Suprapubic skin (tissue), 4 donors: ENCODE results near the gene LCE1C. TPM values are rescaled to one million over a fixed set of nuclear protein-coding genes. Genes with fewer than 3 reads are reported as not detected.

Experiments
- DNase-seq, 2 donors: peaks; one replicate each; pipeline ENCODE4 v3.0.0-alpha.2; 2019; ENCODE audit warnings: low spot score in 2 of 2
- H3K27ac ChIP-seq: fragments of 200-600 bp; sonication (generic); one replicate; pipeline ENCODE4 v1.5.1; 2019
- H3K27me3 ChIP-seq: fragments of 200-600 bp; sonication (generic); one replicate; pipeline ENCODE4 v1.5.1; 2019
- H3K36me3 ChIP-seq: fragments of 200-600 bp; sonication (generic); one replicate; pipeline ENCODE4 v1.5.1; 2019
- H3K4me1 ChIP-seq: fragments of 200-600 bp; sonication (generic); one replicate; pipeline ENCODE4 v1.5.1; 2019
- H3K4me3 ChIP-seq: fragments of 200-600 bp; sonication (generic); one replicate; pipeline ENCODE4 v1.5.1; 2019; ENCODE audit warnings: mild to moderate bottlenecking
- H3K9me3 ChIP-seq: fragments of 200-600 bp; sonication (generic); one replicate; pipeline ENCODE4 v1.5.1; 2019
- EP300 ChIP-seq: sonication (generic); formaldehyde crosslinking; IDR thresholded peaks from one replicate; pipeline ENCODE4 v1.6.1; 2017; ENCODE audit warnings: antibody characterized with exemption
- POLR2A ChIP-seq, 2 donors: fragments of 450-650 bp; IDR thresholded peaks; one replicate each; pipeline ENCODE4 v1.6.1; 2017; ENCODE audit warnings: antibody characterized with exemption in 2 of 2, mild to moderate bottlenecking in 2 of 2, moderate library complexity in 2 of 2
- POLR2AphosphoS5 ChIP-seq, 3 donors: sonication (generic); formaldehyde crosslinking; IDR thresholded peaks; one replicate each; pipeline ENCODE4 v1.6.1; 2017; ENCODE audit warnings: antibody characterized with exemption in 3 of 3
- WGBS: methylation state at CpG from one replicate; pipeline ENCODE4 v1.1.5; 2018; 5-methylcytosine and 5-hydroxymethylcytosine counted together
- total RNA-seq, 4 donors: library from RNA; depleted of rRNA; stranded (reverse); fragments of >200 nt; gene quantifications; one replicate each; pipeline ENCODE4 v1.1.0, GENCODE V29; 2016
- TF ChIP-seq, protein P1 (sequence below), 2 donors: fragments of 200-600 bp in 1 of 2; fragments of 450-650 bp in 1 of 2; sonication (generic) in 1 of 2; IDR thresholded peaks; one replicate each; pipeline ENCODE4 v1.5.1; 2016 to 2019; ENCODE audit warnings: antibody characterized with exemption in 2 of 2, mild to moderate bottlenecking in 1 of 2, moderate library complexity in 1 of 2

The LCE1C gene
- total RNA-seq, 4 donors from 2014 or later, result 73.2 to 1,471 (median 1,283) TPM

DNA sequence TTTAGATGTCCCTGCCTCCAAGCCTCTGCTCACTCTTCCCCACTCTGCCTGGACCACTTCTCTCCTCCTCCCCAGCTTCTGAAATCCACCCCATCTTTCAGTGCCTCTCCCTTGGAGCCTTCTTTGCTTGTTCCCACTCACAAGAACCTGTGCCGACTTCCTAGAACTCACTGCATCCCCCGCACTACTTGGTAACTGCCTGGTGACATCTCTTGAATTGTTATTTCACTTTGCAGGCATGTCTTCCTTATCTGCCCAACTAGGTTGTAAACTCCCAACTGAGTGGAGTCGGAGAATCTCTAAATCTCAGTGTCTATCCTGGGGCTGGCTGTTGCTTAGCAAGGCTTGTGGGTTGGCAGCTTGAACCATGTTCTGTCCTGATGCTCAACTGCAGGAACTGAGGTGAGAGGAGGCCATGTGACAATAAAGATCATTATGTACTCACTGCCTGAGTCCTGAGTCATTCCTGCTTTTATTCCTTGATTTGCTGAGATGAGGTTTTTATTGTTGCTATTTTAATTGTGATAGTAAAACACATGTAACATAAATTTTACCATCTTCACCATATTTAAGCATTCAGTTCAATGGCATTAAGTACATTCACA is 44.7 kb downstream of the LCE1C start:
- H3K27me3 ChIP-seq, result no peaks in the 10 kb centered on the region
- no peak for TF ChIP-seq EP300
- TF ChIP-seq POLR2A (IDR thresholded peaks at IDR 0.05), result no peak
- TF ChIP-seq, protein P1, sequence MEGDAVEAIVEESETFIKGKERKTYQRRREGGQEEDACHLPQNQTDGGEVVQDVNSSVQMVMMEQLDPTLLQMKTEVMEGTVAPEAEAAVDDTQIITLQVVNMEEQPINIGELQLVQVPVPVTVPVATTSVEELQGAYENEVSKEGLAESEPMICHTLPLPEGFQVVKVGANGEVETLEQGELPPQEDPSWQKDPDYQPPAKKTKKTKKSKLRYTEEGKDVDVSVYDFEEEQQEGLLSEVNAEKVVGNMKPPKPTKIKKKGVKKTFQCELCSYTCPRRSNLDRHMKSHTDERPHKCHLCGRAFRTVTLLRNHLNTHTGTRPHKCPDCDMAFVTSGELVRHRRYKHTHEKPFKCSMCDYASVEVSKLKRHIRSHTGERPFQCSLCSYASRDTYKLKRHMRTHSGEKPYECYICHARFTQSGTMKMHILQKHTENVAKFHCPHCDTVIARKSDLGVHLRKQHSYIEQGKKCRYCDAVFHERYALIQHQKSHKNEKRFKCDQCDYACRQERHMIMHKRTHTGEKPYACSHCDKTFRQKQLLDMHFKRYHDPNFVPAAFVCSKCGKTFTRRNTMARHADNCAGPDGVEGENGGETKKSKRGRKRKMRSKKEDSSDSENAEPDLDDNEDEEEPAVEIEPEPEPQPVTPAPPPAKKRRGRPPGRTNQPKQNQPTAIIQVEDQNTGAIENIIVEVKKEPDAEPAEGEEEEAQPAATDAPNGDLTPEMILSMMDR (IDR thresholded peaks at IDR 0.05), result no peak
- TF ChIP-seq POLR2AphosphoS5 (IDR thresholded peaks at IDR 0.05), result no peak
- no peaks in the 10 kb centered on the region for H3K9me3 ChIP-seq
- no peaks in the 10 kb centered on the region for H3K36me3 ChIP-seq
- 77% methylated on average over 3 of the region's 3 CpGs for WGBS
- no peak for DNase-seq
- H3K27ac ChIP-seq, result no peak overlapping the region
- H3K4me1 ChIP-seq, result peaks cover 22% of the 10 kb centered on the region
- H3K4me3 ChIP-seq, result no peak overlapping the region

DNA sequence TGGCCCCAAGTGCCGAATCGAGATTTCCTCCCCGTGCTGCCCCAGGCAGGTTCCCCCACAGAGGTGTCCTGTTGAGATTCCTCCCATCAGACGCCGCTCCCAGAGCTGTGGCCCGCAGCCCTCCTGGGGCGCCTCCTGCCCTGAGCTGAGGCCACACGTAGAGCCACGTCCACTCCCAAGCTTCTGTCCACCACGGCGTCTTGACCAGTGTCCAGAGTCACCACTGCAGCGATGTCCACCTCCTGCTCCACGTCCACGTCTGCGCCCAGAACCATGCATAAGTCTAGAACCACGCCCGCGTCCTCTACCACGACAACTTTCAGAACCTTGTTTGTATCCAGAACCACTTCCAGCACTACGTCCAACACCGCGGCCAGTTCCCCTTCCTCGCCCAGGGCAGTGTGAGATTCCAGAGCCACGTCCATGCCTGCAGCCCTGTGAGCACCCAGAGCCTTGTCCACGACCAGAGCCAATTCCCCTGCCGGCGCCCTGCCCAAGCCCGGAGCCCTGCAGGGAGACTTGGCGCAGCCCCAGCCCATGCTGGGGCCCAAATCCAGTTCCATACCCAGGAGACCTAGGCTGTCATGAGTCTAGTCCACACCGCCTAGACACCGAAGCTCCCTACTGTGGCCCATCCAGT is 45.8 kb downstream of the LCE1C start:
- peaks cover 24% of the 10 kb centered on the region for H3K4me1 ChIP-seq
- no peak for DNase-seq
- no peaks in the 10 kb centered on the region for H3K36me3 ChIP-seq
- no peak overlapping the region for H3K27ac ChIP-seq
- TF ChIP-seq, protein P1 (IDR thresholded peaks at IDR 0.05), result no peak
- TF ChIP-seq POLR2A (IDR thresholded peaks at IDR 0.05) (no peak), EP300 (no peak), POLR2AphosphoS5 (IDR thresholded peaks at IDR 0.05) (no peak)
- H3K4me3 ChIP-seq, result no peak overlapping the region
- no peaks in the 10 kb centered on the region for H3K27me3 ChIP-seq
- no peaks in the 10 kb centered on the region for H3K9me3 ChIP-seq
- WGBS, result 86% methylated on average over 31 of the region's 31 CpGs

DNA sequence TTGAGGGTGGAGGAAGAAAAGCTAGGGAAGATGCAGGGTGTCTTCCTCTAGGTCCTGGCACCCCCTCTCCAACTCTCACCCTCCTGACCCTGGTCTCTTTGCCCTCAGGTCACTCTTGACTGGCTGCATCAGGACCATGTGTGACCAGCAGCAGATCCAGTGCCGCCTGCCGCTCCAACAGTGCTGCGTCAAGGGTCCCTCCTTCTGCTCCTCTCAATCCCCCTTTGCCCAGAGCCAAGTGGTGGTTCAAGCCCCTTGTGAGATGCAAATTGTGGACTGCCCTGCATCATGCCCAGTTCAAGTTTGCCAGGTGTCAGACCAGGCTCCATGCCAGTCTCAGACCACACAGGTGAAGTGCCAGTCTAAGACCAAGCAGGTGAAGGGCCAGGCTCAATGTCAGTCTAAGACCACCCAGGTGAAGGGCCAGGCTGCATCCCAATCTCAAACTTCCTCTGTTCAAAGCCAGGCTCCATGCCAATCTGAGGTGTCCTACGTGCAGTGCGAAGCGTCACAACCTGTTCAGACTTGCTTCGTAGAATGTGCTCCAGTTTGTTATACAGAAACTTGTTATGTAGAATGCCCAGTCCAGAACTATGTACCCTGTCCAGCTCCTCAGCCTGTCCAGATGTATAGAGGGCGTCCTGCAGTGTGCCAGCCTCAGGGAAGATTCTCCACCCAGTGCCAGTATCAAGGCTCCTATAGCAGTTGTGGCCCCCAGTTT is 46.8 kb downstream of the LCE1C start:
- 87% methylated on average over 8 of the region's 8 CpGs for WGBS
- H3K27me3 ChIP-seq, result no peaks in the 10 kb centered on the region
- TF ChIP-seq, protein P1 (IDR thresholded peaks at IDR 0.05), result no peak
- TF ChIP-seq EP300 (no peak), POLR2AphosphoS5 (IDR thresholded peaks at IDR 0.05) (no peak)
- H3K4me1 ChIP-seq, result peaks cover 24% of the 10 kb centered on the region
- H3K9me3 ChIP-seq, result no peaks in the 10 kb centered on the region
- no peaks in the 10 kb centered on the region for H3K36me3 ChIP-seq
- H3K27ac ChIP-seq, result no peak overlapping the region
- H3K4me3 ChIP-seq, result no peak overlapping the region
- DNase-seq, result no peak

DNA sequence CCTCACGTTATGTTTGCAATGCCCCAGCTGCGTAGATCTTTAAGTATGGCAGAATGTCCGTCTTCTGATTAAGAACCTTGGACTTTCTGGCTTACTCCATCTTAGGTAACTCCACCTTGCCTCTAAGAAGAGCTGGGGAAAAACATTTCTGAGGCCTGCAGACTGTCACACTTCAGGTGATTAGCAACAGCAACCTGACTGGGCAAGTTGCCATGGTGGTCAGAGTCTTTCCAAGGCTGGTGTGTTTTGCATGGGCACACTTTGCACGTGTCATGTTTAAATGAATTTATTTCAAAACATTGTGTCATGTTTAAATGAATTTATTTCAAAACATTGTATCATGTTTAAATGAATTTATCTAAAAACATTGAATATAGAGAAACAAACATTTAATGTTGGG is 47.8 kb downstream of the LCE1C start:
- no peak for DNase-seq
- TF ChIP-seq, protein P1 (IDR thresholded peaks at IDR 0.05), result no peak
- no peak for TF ChIP-seq EP300
- no peak for TF ChIP-seq POLR2A (IDR thresholded peaks at IDR 0.05)
- TF ChIP-seq POLR2AphosphoS5 (IDR thresholded peaks at IDR 0.05), result no peak
- Histone ChIP-seq H3K36me3 (no peaks in the 10 kb centered on the region), H3K27ac (no peak overlapping the region), H3K4me1 (peaks cover 24% of the 10 kb centered on the region), H3K27me3 (no peaks in the 10 kb centered on the region), H3K9me3 (no peaks in the 10 kb centered on the region), H3K4me3 (no peak overlapping the region)
- WGBS, result 77% methylated on average over 4 of the region's 4 CpGs

DNA sequence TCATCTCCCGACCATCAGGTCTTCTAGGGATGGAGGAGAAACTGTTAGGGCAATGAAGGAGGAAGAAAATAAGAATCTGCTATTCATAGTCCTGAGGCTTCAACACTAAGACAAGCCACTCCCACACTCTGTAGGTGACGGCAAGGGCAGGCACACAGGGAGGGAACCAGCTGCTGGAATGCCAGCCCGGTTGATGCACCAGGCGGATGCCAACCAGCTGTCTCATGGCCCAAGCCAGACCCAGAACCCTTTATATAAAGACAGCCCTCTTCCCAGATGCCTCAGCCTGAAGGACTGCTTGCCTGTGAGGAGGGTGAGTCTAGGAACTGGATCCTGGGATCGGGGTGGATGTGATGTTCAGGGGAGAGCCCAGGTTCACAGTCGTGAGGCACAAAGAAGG is 48.7 kb downstream of the LCE1C start, which contains the start of gene KPRP:
KPRP (plus strand) TSS at position 279 of the 400 bp plus-strand sequence. CDS start 1,564 bp downstream, outside the sequence.
- TF ChIP-seq, protein P1 (IDR thresholded peaks at IDR 0.05), result no peak
- no peak for TF ChIP-seq POLR2AphosphoS5 (IDR thresholded peaks at IDR 0.05)
- no peak for TF ChIP-seq POLR2A (IDR thresholded peaks at IDR 0.05)
- no peak for TF ChIP-seq EP300
- Histone ChIP-seq H3K4me1 (peaks cover 24% of the 10 kb centered on the region), H3K4me3 (no peak within 1 kb of the TSS), H3K27me3 (no peaks in the 10 kb centered on the region), H3K9me3 (no peaks in the 10 kb centered on the region), H3K36me3 (no peaks in the 10 kb centered on the region), H3K27ac (no peak within 1 kb of the TSS)
- DNase-seq, result no peak
- 56% methylated on average over 6 of the region's 6 CpGs for WGBS
